Head of caudate nucleus (tissue), 42 donors: ENCODE results near the gene PNPLA8.

Experiments
- DNase-seq, 42 donors: peaks; one replicate each; pipeline versions ENCODE4 v3.0.0 to v3.0.0-alpha.2; 2020 to 2021; ENCODE audit warnings: mixed read lengths in 7 of 42
- intact Hi-C: fragments of 100-400 bp; cut with DNase I; formaldehyde crosslinking; loops from one replicate; pipeline ENCODE4 v1.15.0; 2022

PNPLA8 gene

GRCh38 chr7:108454317-108454673 is 71.6 kb downstream of the PNPLA8 start:
- intact Hi-C loops = no loop called here
- DNase-seq = no peak

- DNase-seq = no peak
- intact Hi-C loops = no loop called here
Observed at GRCh38 chr7:108453320-108453719, 72.6 kb downstream of the PNPLA8 start.

GRCh38 chr7:108452707-108453106 is 73.2 kb downstream of the PNPLA8 start:
- intact Hi-C loops = no loop called here

DNA sequence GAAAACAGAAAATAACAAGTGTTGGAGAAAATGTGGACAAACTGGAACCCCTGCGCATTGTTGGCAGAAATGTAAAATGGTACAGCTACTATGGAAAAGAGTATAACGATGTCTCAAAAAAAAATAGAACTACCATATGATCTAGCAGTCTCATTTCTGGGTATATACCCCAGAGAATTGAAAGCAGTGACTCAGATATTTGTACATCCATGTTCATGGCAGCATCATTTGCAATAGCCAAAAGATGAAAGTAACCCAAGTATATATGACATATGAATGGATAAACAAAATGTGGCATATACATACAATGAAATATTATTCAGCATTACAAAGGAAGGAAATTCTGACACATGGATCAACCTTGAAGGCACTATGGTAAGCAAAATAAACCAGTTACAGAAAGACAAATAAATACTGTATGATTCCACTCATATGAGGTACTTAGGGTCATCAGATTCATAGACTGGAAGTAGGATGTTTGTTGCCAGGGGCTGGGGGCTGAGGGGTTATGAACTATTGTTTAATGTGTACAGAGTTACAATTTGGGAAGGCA is 74.6 kb downstream of the PNPLA8 start:
- intact Hi-C loops = no loop called here
- no peak for DNase-seq

More at GRCh38 chr7:108452707-108453106, 73.2 kb downstream of the PNPLA8 start:
- DNase-seq = peak in 2 of 42 donors; percentile 9 to 39

DNA sequence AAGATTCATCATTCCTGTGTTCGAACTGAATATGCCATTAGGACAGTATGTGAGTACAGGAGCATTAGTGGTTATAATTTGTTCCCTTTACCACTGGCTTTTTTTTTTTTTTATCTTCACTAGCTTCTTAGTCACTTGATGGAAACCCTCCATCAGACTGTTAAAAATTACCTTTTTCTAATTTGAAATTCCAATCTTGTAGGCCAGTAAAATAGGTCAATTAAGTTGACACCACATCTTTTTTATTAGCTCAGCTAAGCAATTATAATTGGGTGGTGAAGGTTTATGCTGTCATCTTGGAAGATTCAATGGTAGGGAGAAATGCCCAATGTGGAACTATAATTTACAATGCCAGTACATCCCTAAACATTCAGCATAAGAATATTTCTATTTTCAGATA is 75.8 kb downstream of the PNPLA8 start:
- intact Hi-C loops = no loop called here
- DNase-seq = no peak

DNA sequence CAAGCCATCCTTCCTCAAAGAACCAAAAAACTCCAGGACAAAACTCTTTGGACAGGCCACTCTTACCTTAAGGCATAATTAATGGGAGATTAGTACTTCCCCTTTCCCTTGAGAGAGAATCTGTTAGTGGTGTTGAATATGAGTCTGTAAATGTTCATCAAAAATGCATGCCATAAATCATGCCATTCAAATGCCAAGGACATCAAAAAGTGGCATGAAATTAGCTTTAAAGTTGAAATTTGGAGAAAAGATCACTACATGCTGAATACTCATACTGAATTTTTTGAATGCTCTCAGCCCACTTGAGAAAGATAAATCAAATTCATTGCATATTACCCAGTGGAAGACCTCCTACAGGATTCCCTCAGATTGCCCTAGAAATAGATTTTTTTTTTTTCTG is 76.4 kb downstream of the PNPLA8 start:
- intact Hi-C loops = no loop called here
- no peak for DNase-seq

DNA sequence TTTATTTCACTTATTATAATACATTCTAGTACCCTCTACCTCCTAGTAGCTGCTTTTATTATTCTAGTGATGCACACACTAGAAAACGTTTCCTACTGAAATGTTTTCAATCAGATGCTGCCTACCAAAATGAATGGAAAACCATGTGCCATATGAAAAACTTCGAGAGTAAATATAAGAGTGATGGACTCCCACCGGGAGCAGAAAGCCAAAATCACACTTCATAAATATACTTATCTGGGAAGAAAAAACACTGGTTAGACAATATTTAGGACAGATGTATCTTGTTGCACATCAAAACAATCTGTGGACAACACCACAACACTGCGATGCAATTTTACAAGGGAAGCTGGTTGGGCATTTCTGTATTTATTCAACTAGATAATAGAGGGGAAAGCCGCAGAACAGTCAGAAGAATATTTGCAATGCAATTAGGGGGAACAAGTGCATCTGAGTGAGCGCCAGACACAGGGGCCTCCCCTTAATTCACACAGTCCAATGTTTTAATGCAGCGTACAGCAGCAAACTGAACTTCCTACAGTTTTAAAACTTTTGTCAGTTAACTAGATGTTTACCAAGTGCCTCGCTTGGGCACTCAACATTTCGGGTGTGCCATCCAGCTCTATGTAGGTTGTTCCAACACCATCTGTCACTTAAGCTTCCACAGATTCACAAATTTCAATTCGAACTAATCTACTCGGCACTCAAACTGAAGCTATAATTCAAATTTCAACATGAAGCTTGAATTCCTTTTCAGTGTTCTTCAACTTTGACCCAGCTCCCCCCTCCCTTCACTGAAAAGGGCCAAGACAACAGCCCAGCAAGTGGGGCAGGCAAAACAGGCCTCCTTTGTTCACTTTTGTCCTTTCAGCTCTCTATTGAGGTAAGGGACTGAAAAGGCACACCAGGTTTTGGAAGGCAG is 77.1 kb downstream of the PNPLA8 start:
- intact Hi-C loops = no loop called here
- DNase-seq = peak in 12 of 42 donors; percentile 8 to 54 (median 32)

DNA sequence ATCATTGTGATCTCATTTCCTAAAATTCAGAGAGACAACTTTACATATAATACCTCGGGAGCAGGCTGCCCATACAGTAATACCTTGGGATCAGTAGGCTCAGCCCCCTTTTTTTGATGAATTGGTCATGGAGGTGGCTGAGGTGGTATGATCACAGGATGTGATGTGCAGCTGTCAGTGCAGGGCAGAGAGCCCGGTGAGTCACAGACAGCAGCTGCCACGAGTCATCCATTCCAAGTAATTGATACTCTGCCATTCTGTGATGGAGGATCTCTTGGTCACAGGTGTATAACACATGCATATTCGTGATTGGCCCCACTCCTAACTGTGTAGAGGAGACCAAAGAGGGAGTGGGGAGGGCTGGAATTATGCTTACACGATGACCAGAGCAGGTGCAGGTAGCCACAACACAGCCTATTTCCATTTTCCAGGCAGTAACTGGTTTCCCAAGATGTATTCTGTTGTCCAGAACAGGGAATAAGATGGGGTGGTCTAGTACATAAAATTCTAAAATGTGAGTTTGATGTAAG is 83.8 kb downstream of the PNPLA8 start:
- intact Hi-C loops = no loop called here

DNA sequence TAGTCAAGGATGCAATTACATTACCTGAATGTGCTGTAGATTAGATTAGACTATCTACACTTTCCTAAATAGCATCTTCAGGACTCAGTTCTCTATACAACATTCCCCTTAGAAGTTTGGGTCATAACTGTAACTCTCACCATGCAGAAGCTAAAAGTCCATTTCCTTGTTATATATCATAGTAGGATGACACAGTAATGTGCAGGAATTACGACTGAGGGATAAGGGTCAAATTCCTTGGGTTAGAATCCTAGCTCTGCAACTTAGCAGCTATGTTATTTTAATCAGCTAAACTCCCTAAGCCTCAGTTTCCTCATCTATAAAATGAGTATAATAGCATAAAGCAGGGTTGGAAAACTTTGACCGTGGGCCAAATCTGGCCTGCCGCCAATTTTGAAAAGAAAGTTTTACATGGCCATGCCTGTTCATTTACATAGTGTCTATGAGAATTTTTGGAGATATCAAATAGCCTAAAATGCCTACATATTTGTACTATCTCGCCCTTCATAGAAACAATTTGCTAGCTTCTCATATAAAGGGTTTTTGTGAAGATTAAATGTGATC is 84.5 kb downstream of the PNPLA8 start:
- intact Hi-C loops = no loop called here
- DNase-seq = no peak

More for the DNA sequence above, 83.8 kb downstream of the PNPLA8 start:
- peak in 1 of 42 donors; percentile 37 for DNase-seq

DNA sequence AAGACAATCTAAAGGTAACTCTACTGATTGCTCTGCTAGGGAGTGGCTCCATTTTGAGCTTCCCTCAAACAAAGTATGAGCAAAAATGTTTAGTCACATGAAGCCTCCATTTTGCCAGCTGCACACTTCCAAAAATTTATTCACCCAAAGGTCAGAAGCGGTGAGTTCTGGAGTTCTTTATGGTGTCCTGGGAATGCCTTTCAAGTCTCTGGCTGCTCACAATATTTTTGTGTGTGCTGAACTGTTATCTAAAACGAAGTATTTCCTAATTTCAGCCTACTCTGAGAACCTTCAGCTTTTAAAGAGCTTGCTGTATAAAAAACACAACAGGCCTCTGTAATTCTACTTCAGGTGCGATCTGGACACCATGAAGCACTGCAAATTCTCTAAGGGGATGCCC is 85.3 kb downstream of the PNPLA8 start:
- intact Hi-C loops = no loop called here

DNA sequence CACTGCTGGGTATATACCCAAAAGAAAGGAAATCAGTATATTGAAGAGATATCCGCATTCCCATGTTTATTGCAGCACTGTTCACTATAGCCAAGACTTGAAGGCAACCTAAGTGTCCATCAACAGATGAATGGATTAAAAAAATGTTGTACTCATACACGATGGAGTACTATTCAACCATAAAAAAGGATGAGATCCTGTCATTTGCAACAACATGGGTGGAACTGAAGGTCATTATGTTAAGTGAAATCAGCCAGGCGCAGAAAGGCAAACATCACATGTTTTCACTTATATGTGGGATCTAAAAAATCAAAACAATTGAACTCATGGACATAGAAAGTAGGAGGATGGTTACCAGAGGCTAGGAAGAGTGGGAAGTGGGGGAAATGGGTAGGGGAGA is 89.0 kb downstream of the PNPLA8 start:
- no peak for DNase-seq
- intact Hi-C loops = no loop called here

More for the DNA sequence above, 85.3 kb downstream of the PNPLA8 start:
- no peak for DNase-seq

DNA sequence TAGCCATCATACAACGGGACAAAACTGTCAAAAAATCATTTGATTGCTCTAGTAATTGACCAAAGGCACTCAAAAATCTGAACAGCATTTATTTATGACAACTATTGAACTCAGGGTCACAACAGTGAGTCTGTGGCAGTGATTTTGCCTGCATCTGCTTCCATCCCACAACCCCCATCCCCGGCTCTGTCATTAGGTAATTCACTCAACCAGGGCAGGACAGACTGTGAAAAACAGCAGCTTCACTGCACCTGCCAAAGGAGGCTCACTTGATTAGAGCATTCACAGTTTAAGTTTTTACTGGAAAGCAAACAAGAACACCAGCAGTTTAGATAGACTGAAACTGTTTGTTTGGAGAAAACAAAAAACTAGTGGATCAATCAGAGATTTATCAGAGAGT is 91.9 kb downstream of the PNPLA8 start:
- intact Hi-C loops = no loop called here
- DNase-seq = no peak

DNA sequence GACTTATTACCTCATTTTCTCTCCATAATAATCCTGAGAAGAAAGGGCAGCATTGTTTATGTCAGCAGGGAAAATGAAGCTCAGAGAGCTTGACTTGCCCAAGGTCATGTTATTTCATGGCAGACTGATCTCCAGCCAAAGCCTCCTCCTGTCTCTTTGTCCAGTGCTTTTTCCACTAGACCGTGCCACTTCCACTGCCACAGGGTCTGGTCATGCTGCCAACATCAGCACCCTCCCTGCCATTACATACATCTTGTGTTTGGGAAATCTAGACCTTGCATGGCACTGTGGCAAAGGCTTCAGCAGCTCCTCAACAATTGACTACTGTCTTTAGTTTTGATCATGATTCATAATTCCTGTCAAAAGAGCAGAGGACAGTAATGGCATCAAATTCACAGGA is 94.8 kb downstream of the PNPLA8 start:
- intact Hi-C loops = no loop called here
- no peak for DNase-seq

GRCh38 chr7:108430664-108431063 is 95.3 kb downstream of the PNPLA8 start:
- DNase-seq = no peak
- intact Hi-C loops = no loop called here

DNA sequence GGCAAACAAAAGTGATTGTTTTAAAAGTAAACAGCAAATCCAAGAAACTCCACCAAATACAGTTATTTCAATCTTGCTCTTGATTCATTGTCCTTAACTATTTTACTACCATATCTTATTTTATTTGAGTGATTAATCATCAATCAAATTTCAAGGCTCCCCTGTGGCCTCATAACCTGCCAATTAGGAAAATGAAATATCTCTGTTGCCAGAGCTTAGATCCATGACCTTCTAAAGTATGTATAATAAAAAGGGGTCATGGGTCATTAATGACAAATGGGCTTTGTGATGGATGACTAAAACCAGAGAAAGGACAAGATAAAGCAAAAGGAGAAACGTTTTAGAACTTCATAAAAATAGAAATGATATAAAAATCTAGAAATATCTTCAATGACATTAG is 98.2 kb downstream of the PNPLA8 start:
- no peak for DNase-seq
- intact Hi-C loops = no loop called here

GRCh38 chr7:108425714-108426275 is 100.1 kb downstream of the PNPLA8 start:
- no peak for DNase-seq
- intact Hi-C loops = no loop called here

DNA sequence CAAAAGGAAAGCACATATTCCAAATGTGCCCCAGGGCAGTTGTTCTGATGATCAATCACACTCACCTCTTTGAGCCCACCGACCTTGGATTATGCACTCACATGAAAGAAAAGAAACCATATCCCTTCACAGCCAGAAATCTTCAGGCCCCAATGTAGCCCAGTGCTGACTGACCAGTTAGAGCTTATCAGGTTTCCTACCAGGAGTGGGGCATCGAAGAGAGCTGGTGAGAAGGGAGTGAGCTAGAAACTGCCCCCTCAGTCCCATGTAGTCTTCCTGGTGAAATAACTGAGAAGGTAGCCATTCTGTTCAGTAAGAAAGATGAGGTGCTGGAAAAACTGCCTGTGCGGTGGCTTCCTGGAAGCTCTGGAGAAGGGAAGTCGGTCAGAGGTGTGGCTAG is 101.9 kb downstream of the PNPLA8 start:
- no peak for DNase-seq
- intact Hi-C loops = no loop called here

GRCh38 chr7:108423089-108423989 is 102.6 kb downstream of the PNPLA8 start:
- no peak for DNase-seq
- intact Hi-C loops = no loop called here
